Transverse colon (tissue), 4 donors: ENCODE results near the gene MTMR4. TPM values are rescaled to one million over a fixed set of nuclear protein-coding genes. Genes with fewer than 3 reads are reported as not detected.

Experiments used
- DNase-seq: peaks from one replicate; pipeline ENCODE4 v3.0.0-alpha.2; 2019
- H3K27ac ChIP-seq, 4 donors: fragments of 200-600 bp; sonication (generic); 2 replicates each; pipeline ENCODE4 v1.5.1; 2016 to 2018; ENCODE audit warnings: inconsistent platforms in 4 of 4
- H3K27me3 ChIP-seq: fragments of 200-600 bp; sonication (generic); 2 replicates; pipeline ENCODE4 v1.5.1; 2017; ENCODE audit warnings: inconsistent platforms
- H3K36me3 ChIP-seq, 4 donors: fragments of 200-600 bp; sonication (generic); 2 replicates each; pipeline ENCODE4 v1.5.1; 2017 to 2019; ENCODE audit warnings: inconsistent platforms in 4 of 4
- H3K4me1 ChIP-seq, 4 donors: fragments of 200-600 bp; sonication (generic); 2 replicates each; pipeline ENCODE4 v1.5.1; 2017 to 2020; ENCODE audit warnings: inconsistent platforms in 4 of 4
- H3K4me3 ChIP-seq, 4 donors: fragments of 200-600 bp; sonication (generic); 1 replicate in 1 of 4; 2 replicates in 3 of 4; pipeline versions ENCODE4 v1.5.1 to v1.6.1; 2017 to 2019; ENCODE audit warnings: inconsistent platforms in 4 of 4
- H3K9me3 ChIP-seq, 2 donors: fragments of 200-600 bp; sonication (generic); 2 replicates each; pipeline ENCODE4 v1.5.1; 2017 to 2019; ENCODE audit warnings: inconsistent platforms in 2 of 2
- CTCF ChIP-seq, 5 experiments: fragments of 200-600 bp in 3 of 5; fragments of 450-650 bp in 2 of 5; sonication (generic) in 3 of 5; IDR thresholded peaks; 1 replicate in 2 of 5; 2 replicates in 3 of 5; pipeline ENCODE4 v1.5.1; 2016 to 2017; ENCODE audit warnings: antibody characterized with exemption in 5 of 5, inconsistent platforms in 3 of 5, mild to moderate bottlenecking in 2 of 5, moderate library complexity in 1 of 5
- EP300 ChIP-seq: sonication (generic); formaldehyde crosslinking; IDR thresholded peaks from one replicate; pipeline ENCODE4 v1.6.1; 2017; ENCODE audit warnings: antibody characterized with exemption, low read depth
- POLR2A ChIP-seq: fragments of 450-650 bp; IDR thresholded peaks from one replicate; pipeline ENCODE4 v1.6.1; 2016; ENCODE audit warnings: antibody characterized with exemption, mild to moderate bottlenecking, moderate library complexity
- POLR2AphosphoS5 ChIP-seq, 3 donors: sonication (generic); formaldehyde crosslinking; IDR thresholded peaks; one replicate each; pipeline ENCODE4 v1.6.1; 2016; ENCODE audit warnings: antibody characterized with exemption in 3 of 3
- WGBS, 2 donors: methylation state at CpG; one replicate each; pipeline ENCODE4 v1.1.5; 2018; ENCODE audit warnings: low coverage in 1 of 2; 5-methylcytosine and 5-hydroxymethylcytosine counted together
- in situ Hi-C, 4 donors: fragments of 200-750 bp; cut with MboI; loops; one replicate each; pipeline versions ENCODE4 v1.15.0 to v1.15.1; 2017; ENCODE audit warnings: low sequenced_read_pairs in 3 of 4, low pct_ligation_motif_present in 1 of 4, low pct_unique_long_range_greater_than_20kb in 1 of 4
- intact Hi-C: fragments of 100-400 bp; cut with DNase I; formaldehyde crosslinking; loops from one replicate; pipeline ENCODE4 v1.15.1; 2023; ENCODE audit warnings: low total_unique reads
- total RNA-seq, 4 donors: library from RNA; depleted of rRNA; stranded (reverse); fragments of >200 nt; gene quantifications; one replicate each; pipeline ENCODE4 v1.1.0, GENCODE V29; 2016

Gene MTMR4
- total RNA-seq, 4 donors from 2014 or later = 43.2 to 79.6 (median 53.1) TPM

GRCh38 chr17:58514770-58515157 lies 326 bp upstream of the MTMR4 start:
- H3K27ac ChIP-seq = peak overlapping the region; percentile 67 to 92 (median 80)
- no peak for DNase-seq
- H3K36me3 ChIP-seq = peaks cover 0 to 32% (median 8%) of the 10 kb centered on the region in 4 donors
- H3K9me3 ChIP-seq = no peaks in the 10 kb centered on the region
- H3K4me1 ChIP-seq = peaks cover 19 to 56% (median 34%) of the 10 kb centered on the region in 4 donors
- intact Hi-C loops = loop anchor here (5.0 to 10.0 kb wide), 2 partner anchors 118 to 490 kb away; no protein-coding TSS in a partner anchor
- 0 to 29% methylated on average over 1 to 11 of the region's 11 CpGs for WGBS, 2 donors
- TF ChIP-seq CTCF (IDR thresholded peaks at IDR 0.05) (no peak), POLR2A (no peak), EP300 (no peak)
- no peaks in the 10 kb centered on the region for H3K27me3 ChIP-seq
- H3K4me3 ChIP-seq = peak overlapping the region in 3 of 4 donors; percentile 78 to 86 (median 80)
- in situ Hi-C loops = no loop called here

- Histone ChIP-seq H3K27me3 (no peaks in the 10 kb centered on the region), H3K9me3 (no peaks in the 10 kb centered on the region), H3K4me3 (peak overlapping the region in 3 of 4 donors; percentile 78 to 86 (median 80)), H3K36me3 (peaks cover 0 to 40% (median 13%) of the 10 kb centered on the region in 4 donors), H3K27ac (no peak overlapping the region), H3K4me1 (peaks cover 19 to 46% (median 31%) of the 10 kb centered on the region in 4 donors)
- intact Hi-C loops (loop anchor here (10.0 kb wide), 1 partner anchor 491 kb away; no protein-coding TSS in a partner anchor), in situ Hi-C loops (no loop called here)
- WGBS, 2 donors = 34 to 43% methylated on average over 9 to 14 of the region's 14 CpGs
- no peak for TF ChIP-seq POLR2AphosphoS5 (IDR thresholded peaks at IDR 0.05)
- TF ChIP-seq POLR2A = no peak
- TF ChIP-seq CTCF (IDR thresholded peaks at IDR 0.05) = no peak
- TF ChIP-seq EP300 = no peak
- DNase-seq = no peak
These were observed 1.0 kb downstream of the MTMR4 start for GRCh38 chr17:58513267-58513964.

GRCh38 chr17:58510075-58510474 lies 4.4 kb downstream of the MTMR4 start:
- no peaks in the 10 kb centered on the region for H3K27me3 ChIP-seq
- H3K9me3 ChIP-seq = no peaks in the 10 kb centered on the region
- WGBS, 2 donors = 89 to 93% methylated on average over 5 of the region's 5 CpGs
- TF ChIP-seq POLR2A (no peak), EP300 (no peak), POLR2AphosphoS5 (IDR thresholded peaks at IDR 0.05) (no peak), CTCF (IDR thresholded peaks at IDR 0.05) (no peak)
- intact Hi-C loops = loop anchor here (10.0 kb wide), 1 partner anchor 495 kb away; no protein-coding TSS in a partner anchor
- peaks cover 0 to 71% (median 31%) of the 10 kb centered on the region in 4 donors for H3K36me3 ChIP-seq
- in situ Hi-C loops = no loop called here
- peaks cover 7 to 23% (median 14%) of the 10 kb centered on the region in 4 donors for H3K4me1 ChIP-seq
- no peak overlapping the region for H3K4me3 ChIP-seq
- DNase-seq = no peak
- no peak overlapping the region for H3K27ac ChIP-seq

GRCh38 chr17:58508341-58509067 lies 5.9 kb downstream of the MTMR4 start:
- peaks cover 0 to 86% (median 39%) of the 10 kb centered on the region in 4 donors for H3K36me3 ChIP-seq

More at GRCh38 chr17:58508341-58509067, 5.9 kb downstream of the MTMR4 start:
- TF ChIP-seq CTCF (IDR thresholded peaks at IDR 0.05) (no peak), EP300 (no peak), POLR2A (no peak), POLR2AphosphoS5 (IDR thresholded peaks at IDR 0.05) (no peak)
- 84 to 100% methylated on average over 1 to 10 of the region's 10 CpGs for WGBS, 2 donors
- no peak overlapping the region for H3K27ac ChIP-seq
- H3K27me3 ChIP-seq = no peaks in the 10 kb centered on the region
- in situ Hi-C loops (no loop called here), intact Hi-C loops (no loop called here)
- no peaks in the 10 kb centered on the region for H3K9me3 ChIP-seq
- no peak overlapping the region for H3K4me3 ChIP-seq
- H3K4me1 ChIP-seq = peaks cover 2 to 10% (median 4%) of the 10 kb centered on the region in 4 donors
- no peak for DNase-seq
